Islet of Langerhans (tissue), 1 donor: ENCODE data around the gene MACROD1.

Experiments used
- FAIRE-seq: peaks from one replicate; lab custom pipeline; 2011; peaks lifted over from hg19 to GRCh38; lab: Jason Lieb, UNC

The MACROD1 gene

DNA sequence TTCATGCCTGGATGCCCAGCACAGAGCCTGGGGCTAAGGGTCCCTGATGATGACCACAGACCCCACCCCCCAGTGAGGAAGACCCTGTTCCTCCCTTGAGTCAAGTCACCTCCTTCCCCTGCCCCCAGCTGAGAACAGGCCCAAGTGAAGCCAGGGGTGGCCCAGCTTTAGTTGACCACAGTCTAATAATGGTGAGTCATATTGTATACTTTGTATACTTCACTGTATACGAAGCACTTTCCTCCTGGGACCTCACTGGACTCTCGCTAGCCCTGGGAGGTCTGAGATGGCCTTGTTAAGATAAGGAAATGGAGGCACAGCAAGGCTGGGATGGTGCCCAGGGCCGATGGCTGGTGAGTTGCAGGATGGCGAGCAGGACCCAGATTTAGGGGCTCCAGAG is 133.9 kb downstream of the MACROD1 start:
- no peak for FAIRE-seq

DNA sequence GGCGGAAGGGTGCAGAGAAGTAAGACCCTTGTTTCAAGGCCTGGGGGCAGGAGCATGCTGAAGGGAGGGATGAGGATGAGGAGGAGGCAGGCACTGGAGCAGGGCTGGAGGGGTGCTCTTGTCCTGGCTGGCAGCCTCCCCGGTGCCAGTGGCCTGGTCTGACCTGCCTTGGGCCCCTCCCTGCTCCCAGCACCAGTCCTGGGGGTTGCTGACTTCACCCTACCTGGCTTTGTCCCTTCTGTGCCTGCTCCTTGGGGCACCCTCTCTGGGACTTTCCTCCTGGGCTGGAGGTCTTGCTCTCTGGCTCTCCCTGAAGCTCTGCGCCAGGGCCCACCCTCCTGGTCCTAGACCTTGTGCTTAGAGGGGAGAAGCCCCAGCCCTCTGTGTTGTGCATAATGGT is 134.9 kb downstream of the MACROD1 start:
- no peak for FAIRE-seq

DNA sequence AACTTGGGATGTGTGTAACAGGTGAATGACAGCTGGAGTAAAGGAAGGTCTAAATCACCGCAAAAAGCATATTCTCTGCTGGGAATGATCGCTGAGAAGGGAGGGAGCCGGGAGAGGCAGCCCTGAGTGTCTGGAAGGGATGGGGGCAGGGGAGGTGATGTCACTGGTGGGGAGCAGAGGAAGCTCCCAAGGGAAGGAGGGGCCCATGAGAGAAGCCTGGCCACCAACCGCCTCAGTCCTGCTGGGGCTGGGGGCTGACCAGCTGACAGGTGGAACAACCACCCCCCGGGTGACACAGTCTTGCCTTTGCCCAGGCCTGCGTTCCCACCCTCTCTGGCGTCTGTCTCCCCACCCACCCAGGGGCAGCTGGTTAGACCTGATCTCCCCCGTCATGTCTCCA is 136.1 kb downstream of the MACROD1 start:
- no peak for FAIRE-seq

- no peak for FAIRE-seq
Observed at GRCh38 chr11:64028398-64029115, 137.4 kb downstream of the MACROD1 start.

DNA sequence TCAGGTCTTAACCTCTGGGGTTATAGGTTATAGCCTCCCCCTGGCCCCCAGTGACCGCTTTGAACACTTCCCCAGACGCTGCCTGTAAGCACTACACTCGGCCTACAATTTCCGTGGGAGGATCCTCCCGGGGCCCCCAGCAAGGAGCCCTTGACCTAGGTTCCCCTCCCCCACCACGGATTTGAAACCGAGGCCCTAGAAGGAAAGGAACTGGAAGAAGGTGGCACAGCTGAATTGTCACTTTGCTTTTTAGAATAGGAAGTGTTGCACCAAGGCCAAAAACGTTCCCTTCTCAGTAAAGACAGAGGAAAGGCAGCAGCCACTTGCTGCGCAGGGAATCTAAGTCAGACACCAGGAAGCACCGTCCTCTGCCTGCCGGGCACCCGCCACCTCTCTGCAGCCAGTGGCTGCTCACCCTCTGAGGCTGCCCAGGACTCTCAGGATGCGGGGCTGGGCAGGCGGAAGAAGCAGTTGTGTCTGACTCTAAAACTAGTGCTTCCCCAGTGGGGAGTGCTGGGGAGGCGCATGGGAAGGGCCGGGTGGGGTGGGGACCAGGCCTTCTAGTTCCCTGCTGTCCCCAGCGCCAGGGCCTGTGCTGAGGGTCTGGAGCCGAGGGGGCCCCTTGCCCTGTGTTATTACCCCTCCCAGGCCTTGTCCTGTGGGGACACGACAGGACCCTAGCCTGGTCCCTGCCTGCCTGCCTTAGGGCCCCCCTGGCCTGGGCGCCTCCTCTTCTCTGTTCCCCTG is 138.1 kb downstream of the MACROD1 start:
- FAIRE-seq = no peak

GRCh38 chr11:64026575-64027205 is 139.2 kb downstream of the MACROD1 start:
- no peak for FAIRE-seq

- no peak for FAIRE-seq
Observed at GRCh38 chr11:64025205-64025604, 140.7 kb downstream of the MACROD1 start.

- FAIRE-seq = no peak
Observed at GRCh38 chr11:64023712-64024710, 141.9 kb downstream of the MACROD1 start.

DNA sequence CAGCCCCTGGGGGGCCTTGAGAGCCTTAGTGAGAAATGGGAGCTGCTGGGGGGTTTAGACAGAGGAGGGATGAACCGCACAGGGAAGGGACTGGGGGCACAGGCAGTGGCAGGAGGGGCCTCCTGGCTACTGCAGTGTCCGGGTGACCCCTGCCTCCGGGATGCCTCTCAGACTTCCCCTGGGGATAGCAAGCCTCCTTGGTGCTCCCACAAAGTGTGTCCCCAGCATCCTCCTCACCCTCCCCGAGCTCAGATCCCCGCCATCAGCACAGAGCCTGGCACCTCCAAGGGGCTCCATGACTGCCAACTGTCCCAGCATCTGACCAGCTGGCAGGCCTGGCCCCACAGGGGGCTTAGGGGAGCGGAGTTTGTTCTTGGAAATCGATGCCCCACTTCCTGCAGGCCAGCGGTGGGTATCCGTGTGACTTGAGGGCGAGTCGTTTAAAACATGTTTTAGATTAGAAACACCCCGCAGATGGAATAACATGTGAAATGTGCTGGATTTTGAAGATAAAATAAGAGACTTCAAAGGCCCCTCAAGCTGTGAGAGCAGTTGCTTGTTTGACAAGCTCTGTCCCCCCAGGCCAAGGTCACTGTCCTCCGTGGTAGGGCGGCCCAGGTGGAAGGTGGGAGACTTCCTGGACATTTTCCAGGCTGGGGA is 143.7 kb downstream of the MACROD1 start:
- FAIRE-seq = no peak

DNA sequence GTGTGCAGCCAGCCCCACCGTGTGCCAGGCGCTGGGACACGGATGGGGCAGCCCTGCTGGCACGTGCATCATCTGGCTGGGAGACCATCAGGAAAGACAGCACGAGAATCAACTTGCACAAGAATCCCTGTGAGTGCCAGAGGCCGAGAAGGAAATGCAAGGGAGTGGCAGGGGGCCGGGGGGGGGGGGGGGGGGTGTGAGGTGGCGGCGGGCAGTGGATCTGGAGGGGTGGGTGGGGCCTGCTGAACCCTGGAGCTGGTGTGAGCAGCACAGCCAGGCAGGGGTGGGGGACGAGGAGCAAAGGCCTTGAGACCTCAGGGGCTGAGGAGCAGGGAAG is 144.2 kb downstream of the MACROD1 start:
- no peak for FAIRE-seq

- no peak for FAIRE-seq
Observed at GRCh38 chr11:64020976-64021756, 144.7 kb downstream of the MACROD1 start.

DNA sequence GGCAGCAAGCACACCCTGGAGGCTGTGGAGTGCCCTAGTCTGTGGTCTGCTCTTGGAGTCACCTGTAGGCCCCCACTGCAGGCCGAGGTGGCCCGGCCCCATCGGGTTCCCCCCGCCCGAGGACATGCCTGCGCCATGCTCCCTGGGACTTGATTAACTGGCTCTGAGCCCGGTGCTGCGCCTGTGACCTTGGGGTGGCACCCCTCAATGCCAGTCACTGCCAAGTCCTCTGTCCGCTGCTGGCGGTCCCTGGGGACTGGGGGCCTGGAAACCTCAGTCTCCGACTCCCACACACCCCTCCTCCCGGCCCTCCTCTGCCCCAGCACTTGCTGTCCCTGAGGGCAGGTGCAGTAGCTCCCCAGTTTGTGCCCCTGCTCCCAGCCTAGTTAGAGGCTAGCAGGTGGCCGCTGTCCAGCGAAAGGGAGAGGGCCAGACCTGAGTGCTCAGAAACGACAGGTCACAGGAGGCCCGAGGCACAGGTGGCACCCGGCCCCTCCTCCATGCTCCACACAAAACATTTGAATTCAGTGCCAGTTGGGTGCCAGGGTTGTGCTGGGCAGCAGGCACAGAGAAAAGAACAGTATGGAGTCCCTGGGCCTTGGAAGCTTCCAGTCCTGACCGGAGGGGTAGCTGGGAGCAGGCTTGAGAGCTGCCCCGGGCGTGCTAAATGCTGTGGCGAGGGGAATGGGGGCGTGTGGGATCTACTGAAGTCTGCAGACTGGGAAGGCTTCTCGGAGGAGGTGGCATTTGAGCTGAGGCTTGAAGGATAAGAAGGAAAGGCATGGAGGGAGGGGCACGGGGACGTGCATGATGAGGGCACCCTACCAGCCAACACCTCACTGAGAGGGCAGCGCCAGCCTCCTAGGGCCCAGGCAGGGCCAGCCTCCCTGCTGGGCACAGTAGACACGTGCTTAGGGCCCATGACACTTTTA is 146.5 kb downstream of the MACROD1 start:
- FAIRE-seq = no peak

GRCh38 chr11:64018310-64018709 is 147.6 kb downstream of the MACROD1 start:
- FAIRE-seq = no peak

- no peak for FAIRE-seq
Observed at GRCh38 chr11:64017945-64018224, 148.0 kb downstream of the MACROD1 start.

- FAIRE-seq = no peak
Observed at GRCh38 chr11:64015935-64016845, 149.7 kb downstream of the MACROD1 start.

GRCh38 chr11:64015510-64015909 is 150.4 kb downstream of the MACROD1 start:
- FAIRE-seq = no peak

DNA sequence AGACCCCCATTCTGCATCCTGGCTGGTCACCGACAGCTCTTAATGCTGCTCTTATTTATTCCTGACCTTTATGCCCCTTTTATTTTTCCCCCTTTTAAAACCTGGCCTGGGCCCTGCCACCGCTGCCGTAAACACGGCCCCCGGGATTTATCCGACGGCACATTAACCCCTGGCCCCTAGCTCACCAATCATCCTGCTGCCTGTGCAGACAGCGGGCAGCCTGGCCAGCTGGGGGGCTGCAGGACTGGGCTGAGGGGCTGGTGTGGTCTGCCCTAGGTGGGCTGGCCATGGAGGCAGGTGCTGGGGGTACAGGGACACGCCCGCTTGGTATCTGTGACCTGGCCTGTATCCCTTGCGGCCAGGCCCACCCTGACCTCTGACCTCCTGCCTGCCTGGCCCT is 151.6 kb downstream of the MACROD1 start:
- no peak for FAIRE-seq

- no peak for FAIRE-seq
Observed at GRCh38 chr11:64013141-64013896, 152.6 kb downstream of the MACROD1 start.
